PC-3 (cell line): ENCODE measurements around the gene MKNK1. TPM values are rescaled to one million over a fixed set of nuclear protein-coding genes. Genes with fewer than 3 reads are reported as not detected.
A peak's percentile ranks its signal among the peaks of the same experiment; 100 is the strongest.

ENCODE experiments used
- ATAC-seq: fragments of 200-7000 bp; cut with Tn5 transposase; 2 replicates; pipeline ENCODE4 v1.9.1; 2020; ENCODE audit warnings: mild to moderate bottlenecking, moderate library complexity
- BruUV-seq: library from RNA; stranded (reverse); fragments of 400-500 nt; replicated peaks from 2 replicates; lab custom pipeline; 2021; lab: Mats Ljungman, UMichigan
- CTCF ChIA-PET: fragments of 300-600 bp; sonication (Branson Sonifier 250); formaldehyde crosslinking; loops from one replicate; lab custom pipeline; 2022; ENCODE audit warnings: antibody characterized with exemption; lab: Charles Lee
- POLR2A ChIA-PET: fragments of 300-600 bp; sonication (Branson Sonifier 250); formaldehyde crosslinking; loops from one replicate; lab custom pipeline; 2022; ENCODE audit warnings: antibody characterized with exemption; ENCODE audit not compliant: unreplicated experiment; lab: Charles Lee
- DNase-seq: peaks from one replicate; pipeline ENCODE4 v3.0.0-alpha.2; 2015
- H2AFZ ChIP-seq: fragments of 300-600 bp; sonication (generic); 2 replicates; pipeline ENCODE4 v1.6.0; 2016; ENCODE audit warnings: antibody characterized with exemption, low read length
- H3F3A ChIP-seq: fragments of 300-600 bp; sonication (generic); one replicate; pipeline ENCODE4 v1.6.0; 2017; ENCODE audit warnings: antibody characterized with exemption, low read length, control low read depth, mild to moderate bottlenecking; ENCODE audit not compliant: unreplicated experiment
- H3K27ac ChIP-seq: fragments of 300-600 bp; sonication (generic); 2 replicates; pipeline ENCODE4 v1.5.1; 2016; ENCODE audit warnings: mild to moderate bottlenecking, low read length
- H3K27me3 ChIP-seq: fragments of 300-600 bp; sonication (generic); 2 replicates; pipeline ENCODE4 v1.6.1; 2016; ENCODE audit warnings: low read length, mixed read lengths
- H3K36me3 ChIP-seq: fragments of 300-600 bp; sonication (generic); 2 replicates; pipeline ENCODE4 v1.6.1; 2016; ENCODE audit warnings: low read depth, mixed run types, low read length, mixed read lengths
- H3K4me1 ChIP-seq: fragments of 300-600 bp; sonication (generic); 2 replicates; pipeline ENCODE4 v1.5.1; 2016; ENCODE audit warnings: low read length; ENCODE audit not compliant: insufficient read depth
- H3K4me2 ChIP-seq: fragments of 300-600 bp; sonication (generic); 2 replicates; pipeline ENCODE4 v1.6.0; 2016; ENCODE audit warnings: low read length
- H3K4me3 ChIP-seq: fragments of 300-600 bp; sonication (generic); 2 replicates; pipeline ENCODE4 v1.5.1; 2016; ENCODE audit warnings: mild to moderate bottlenecking, low read length, mixed read lengths
- H3K79me2 ChIP-seq: fragments of 300-600 bp; sonication (generic); 2 replicates; pipeline ENCODE4 v1.6.1; 2017; ENCODE audit warnings: low read length, mixed read lengths
- H3K9ac ChIP-seq: fragments of 300-600 bp; sonication (generic); 2 replicates; pipeline ENCODE4 v1.6.0; 2016; ENCODE audit warnings: mild to moderate bottlenecking, low read length
- H3K9me2 ChIP-seq: fragments of 300-600 bp; sonication (generic); replicated peaks from 2 replicates; pipeline ENCODE4 v1.6.1; 2016; ENCODE audit warnings: mixed run types, low read length, mixed read lengths
- H3K9me3 ChIP-seq: fragments of 300-600 bp; sonication (generic); 2 replicates; pipeline ENCODE4 v1.6.1; 2016; ENCODE audit warnings: low read length, mixed read lengths
- H4K20me1 ChIP-seq: fragments of 300-600 bp; sonication (generic); 2 replicates; pipeline ENCODE4 v1.6.1; 2016; ENCODE audit warnings: low read length, mixed read lengths
- CTCF ChIP-seq: fragments of 300-600 bp; sonication (generic); conservative IDR thresholded peaks from 2 replicates; pipeline ENCODE4 v1.5.1; 2017; ENCODE audit warnings: antibody characterized with exemption, low read depth, mild to moderate bottlenecking, low read length
- EZH2 ChIP-seq: fragments of 300-600 bp; sonication (generic); IDR thresholded peaks from one replicate; pipeline ENCODE4 v1.6.1; 2017; ENCODE audit warnings: antibody characterized with exemption, mild to moderate bottlenecking, low read length; ENCODE audit not compliant: unreplicated experiment
- EZH2phosphoT487 ChIP-seq: fragments of 300-600 bp; sonication (generic); IDR thresholded peaks from 2 replicates; pipeline ENCODE4 v1.6.1; 2018; ENCODE audit warnings: mild to moderate bottlenecking, antibody characterized with exemption, low read length, borderline replicate concordance
- intact Hi-C: fragments of 100-400 bp; cut with micrococcal nuclease; formaldehyde crosslinking; loops from 2 replicates; pipeline ENCODE4 v1.9.0; 2023
- total RNA-seq: library from RNA; depleted of rRNA; stranded (reverse); fragments of >200 nt; gene quantifications from 2 replicates; pipeline ENCODE4 v1.2.3, GENCODE V29; 2014

MKNK1 gene
- total RNA-seq, 1 experiment from 2014 or later: 36.8 TPM

GRCh38 chr1:46543382-46543760 lies 60.7 kb downstream of the MKNK1 start:
- Histone ChIP-seq H3K79me2 (no peaks in the 10 kb centered on the region), H3K9ac (no peak overlapping the region), H3K4me1 (peaks cover 3% of the 10 kb centered on the region; the same call in 1 of the 2 replicates), H3K4me2 (no peak overlapping the region), H3K27me3 (no peaks in the 10 kb centered on the region), H3K9me3 (no peaks in the 10 kb centered on the region), H3K36me3 (no peaks in the 10 kb centered on the region), H3K9me2 (no peaks in the 10 kb centered on the region), H2AFZ (no peak overlapping the region), H4K20me1 (no peaks in the 10 kb centered on the region), H3K27ac (no peak overlapping the region), H3F3A (no peaks in the 10 kb centered on the region), H3K4me3 (no peak overlapping the region)
- POLR2A ChIA-PET: no interaction called here
- DNase-seq (no peak), ATAC-seq (no peak)
- no TSS peak for BruUV-seq
- intact Hi-C loops: no loop called here
- CTCF ChIA-PET: no interaction called here
- no peak for TF ChIP-seq EZH2
- TF ChIP-seq CTCF: no peak
- no peak for TF ChIP-seq EZH2phosphoT487

GRCh38 chr1:46539972-46540371 lies 64.1 kb downstream of the MKNK1 start:
- TF ChIP-seq EZH2phosphoT487 (no peak), CTCF (no peak), EZH2 (no peak)
- BruUV-seq: no TSS peak
- H3K9ac ChIP-seq: no peak overlapping the region
- H3K36me3 ChIP-seq: no peaks in the 10 kb centered on the region
- H3K27ac ChIP-seq: no peak overlapping the region
- no peaks in the 10 kb centered on the region for H3K79me2 ChIP-seq
- H3K4me2 ChIP-seq: no peak overlapping the region
- intact Hi-C loops: no loop called here
- peak; percentile 96 for ATAC-seq
- no peaks in the 10 kb centered on the region for H3F3A ChIP-seq
- POLR2A ChIA-PET: no interaction called here
- H3K9me3 ChIP-seq: no peaks in the 10 kb centered on the region
- CTCF ChIA-PET: interaction anchor here (1.3 kb wide), 1 partner anchor 185 kb away, joined by 5 read pairs; no protein-coding TSS in a partner anchor
- no peaks in the 10 kb centered on the region for H3K27me3 ChIP-seq
- H3K4me3 ChIP-seq: no peak overlapping the region
- H4K20me1 ChIP-seq: no peaks in the 10 kb centered on the region
- H3K9me2 ChIP-seq: no peaks in the 10 kb centered on the region
- DNase-seq: peak; percentile 76
- H3K4me1 ChIP-seq: peaks cover 3% of the 10 kb centered on the region; the same call in 1 of the 2 replicates
- no peak overlapping the region for H2AFZ ChIP-seq

GRCh38 chr1:46538147-46538546 lies 65.9 kb downstream of the MKNK1 start:
- H3K4me3 ChIP-seq: no peak overlapping the region
- CTCF ChIA-PET: no interaction called here

More at GRCh38 chr1:46538147-46538546, 65.9 kb downstream of the MKNK1 start:
- Histone ChIP-seq H4K20me1 (no peaks in the 10 kb centered on the region), H3K9ac (no peak overlapping the region), H3K79me2 (no peaks in the 10 kb centered on the region), H3K36me3 (no peaks in the 10 kb centered on the region), H3K4me2 (no peak overlapping the region), H3K4me1 (peaks cover 3% of the 10 kb centered on the region; the same call in 1 of the 2 replicates), H2AFZ (no peak overlapping the region), H3K9me3 (no peaks in the 10 kb centered on the region), H3F3A (no peaks in the 10 kb centered on the region), H3K27me3 (no peaks in the 10 kb centered on the region), H3K27ac (no peak overlapping the region), H3K9me2 (no peaks in the 10 kb centered on the region)
- no peak for DNase-seq
- intact Hi-C loops: no loop called here
- POLR2A ChIA-PET: no interaction called here
- ATAC-seq: no peak
- no peak for TF ChIP-seq EZH2phosphoT487
- TF ChIP-seq EZH2: no peak
- no peak for TF ChIP-seq CTCF
- BruUV-seq: no TSS peak
